H1 (cell line): ENCODE data around the gene BIRC7. TPM values are rescaled to one million over a fixed set of nuclear protein-coding genes. Genes with fewer than 3 reads are reported as not detected.

ENCODE experiments used
- CTCF ChIA-PET: fragments of 300-600 bp; sonication (Branson Sonifier 250); formaldehyde crosslinking; loops from one replicate; lab custom pipeline; 2021; ENCODE audit not compliant: partially characterized antibody; lab: Charles Lee
- POLR2A ChIA-PET: fragments of 300-600 bp; sonication (Branson Sonifier 250); formaldehyde crosslinking; loops from one replicate; lab custom pipeline; 2021; ENCODE audit warnings: inconsistent platforms; ENCODE audit not compliant: partially characterized antibody; lab: Charles Lee
- DNase-seq, 2 experiments: peaks; one replicate each; pipeline versions ENCODE4 v3.0.0 to v3.0.0-alpha.2; 2010 to 2022; ENCODE audit warnings: low spot score in 2 of 2, low read depth in 1 of 2, mixed read lengths in 1 of 2
- FAIRE-seq: peaks from 2 replicates; lab custom pipeline; 2011; peaks lifted over from hg19 to GRCh38; lab: Jason Lieb, UNC
- H2AFZ ChIP-seq: 2 replicates; pipeline ENCODE4 v1.8.1; 2012; ENCODE audit warnings: low read length, inconsistent platforms
- H2AK5ac ChIP-seq: 2 replicates; pipeline ENCODE4 v1.6.1; 2013; ENCODE audit warnings: low read depth, low read length
- H2BK120ac ChIP-seq: replicated peaks from 2 replicates; pipeline ENCODE3; 2013; ENCODE audit warnings: low read depth, low read length, inconsistent platforms
- H2BK12ac ChIP-seq: 2 replicates; pipeline ENCODE4 v1.6.1; 2013; ENCODE audit warnings: low read depth, low read length
- H2BK15ac ChIP-seq: 2 replicates; pipeline ENCODE4 v1.6.1; 2013; ENCODE audit warnings: low read length
- H2BK20ac ChIP-seq: 2 replicates; pipeline ENCODE4 v1.6.1; 2013; ENCODE audit warnings: low read length
- H2BK5ac ChIP-seq: 2 replicates; pipeline ENCODE4 v1.6.1; 2013; ENCODE audit warnings: low read depth, low read length
- H3K14ac ChIP-seq: 2 replicates; pipeline ENCODE4 v1.6.1; 2013; ENCODE audit warnings: inconsistent platforms; ENCODE audit not compliant: insufficient read length
- H3K18ac ChIP-seq: 2 replicates; pipeline ENCODE4 v1.6.1; 2013; ENCODE audit warnings: low read length; ENCODE audit errors: extremely low read depth
- H3K23ac ChIP-seq: 2 replicates; pipeline ENCODE4 v1.6.1; 2013; ENCODE audit warnings: inconsistent platforms; ENCODE audit not compliant: insufficient read length
- H3K23me2 ChIP-seq: 2 replicates; pipeline ENCODE4 v1.6.1; 2013; ENCODE audit warnings: low read depth, low read length
- H3K27ac ChIP-seq: 2 replicates; pipeline ENCODE4 v1.6.1; 2011; ENCODE audit warnings: low read depth, low read length, inconsistent platforms
- H3K27me3 ChIP-seq, 4 experiments: replicated peaks in 1 of 4; 1 replicate in 1 of 4; 2 replicates in 3 of 4; pipeline versions ENCODE4 v1.6.1 to v1.8.1; 2011 to 2013; ENCODE audit warnings: low read length in 3 of 4, mild to moderate bottlenecking in 3 of 4, inconsistent platforms in 2 of 4, mixed read lengths in 2 of 4, moderate library complexity in 1 of 4; ENCODE audit not compliant: control insufficient read depth in 3 of 4, insufficient read depth in 3 of 4; ENCODE audit errors: extremely low read depth in 1 of 4
- H3K36me3 ChIP-seq, 4 experiments: 2 replicates each; pipeline versions ENCODE4 v1.6.1 to v1.8.1; 2011 to 2013; ENCODE audit warnings: mild to moderate bottlenecking in 4 of 4, low read length in 3 of 4, moderate library complexity in 2 of 4, control low read depth in 1 of 4, inconsistent platforms in 1 of 4; ENCODE audit not compliant: insufficient read depth in 4 of 4, control insufficient read depth in 2 of 4
- H3K4ac ChIP-seq: replicated peaks from 2 replicates; pipeline ENCODE3; 2013; ENCODE audit warnings: low read length, low read depth, mixed read lengths, inconsistent platforms; ENCODE audit not compliant: insufficient read length
- H3K4me1 ChIP-seq, 4 experiments: replicated peaks in 1 of 4; 1 replicate in 1 of 4; 2 replicates in 3 of 4; pipeline versions ENCODE4 v1.6.1 to v1.8.1; 2011 to 2013; ENCODE audit warnings: low read length in 3 of 4, inconsistent platforms in 2 of 4, mixed read lengths in 1 of 4; ENCODE audit not compliant: insufficient read depth in 4 of 4, control insufficient read depth in 3 of 4
- H3K4me2 ChIP-seq, 2 experiments: 2 replicates each; pipeline versions ENCODE4 v1.6.1 to v1.8.1; 2011 to 2013; ENCODE audit warnings: low read depth in 2 of 2, low read length in 2 of 2, control low read depth in 1 of 2, inconsistent platforms in 1 of 2, mild to moderate bottlenecking in 1 of 2; ENCODE audit not compliant: insufficient read depth in 1 of 2
- H3K4me3 ChIP-seq, 4 experiments: fragments of 200-600, 300-600 bp in 1 of 4; sonication (generic), shearing (Covaris generic), sonication (Bioruptor Twin) in 1 of 4; 2 replicates each; pipeline versions ENCODE4 v1.5.1 to v1.8.1; 2011 to 2016; ENCODE audit warnings: low read length in 4 of 4, low read depth in 3 of 4, control low read depth in 2 of 4, inconsistent platforms in 2 of 4, mild to moderate bottlenecking in 2 of 4, mixed read lengths in 1 of 4, moderate library complexity in 1 of 4; ENCODE audit not compliant: insufficient read depth in 2 of 4; ENCODE audit errors: extremely low read depth in 1 of 4
- H3K56ac ChIP-seq: replicated peaks from 2 replicates; pipeline ENCODE3; 2013; ENCODE audit warnings: low read depth, mild to moderate bottlenecking, mixed read lengths, low read length, inconsistent platforms; ENCODE audit not compliant: insufficient read length
- H3K79me1 ChIP-seq: 2 replicates; pipeline ENCODE4 v1.6.1; 2013; ENCODE audit warnings: low read depth, low read length, control low read depth
- H3K79me2 ChIP-seq, 2 experiments: 2 replicates each; pipeline versions ENCODE4 v1.6.1 to v1.8.1; 2012 to 2013; ENCODE audit warnings: low read length in 2 of 2, mild to moderate bottlenecking in 2 of 2, inconsistent platforms in 1 of 2; ENCODE audit not compliant: insufficient read depth in 2 of 2, control insufficient read depth in 1 of 2
- H3K9ac ChIP-seq, 4 experiments: replicated peaks in 1 of 4; 1 replicate in 1 of 4; 2 replicates in 3 of 4; pipeline versions ENCODE4 v1.6.1 to v1.8.1; 2011 to 2013; ENCODE audit warnings: low read depth in 3 of 4, low read length in 3 of 4, control low read depth in 2 of 4, mild to moderate bottlenecking in 2 of 4, moderate library complexity in 2 of 4, inconsistent platforms in 1 of 4; ENCODE audit errors: extremely low read depth in 1 of 4
- H3K9me3 ChIP-seq, 2 experiments: 2 replicates each; pipeline versions ENCODE4 v1.6.1 to v1.8.1; 2012 to 2013; ENCODE audit warnings: mild to moderate bottlenecking in 2 of 2, moderate library complexity in 2 of 2, control low read depth in 1 of 2, inconsistent platforms in 1 of 2, low read depth in 1 of 2, low read length in 1 of 2, mixed read lengths in 1 of 2; ENCODE audit not compliant: insufficient read depth in 2 of 2
- H4K20me1 ChIP-seq, 2 experiments: replicated peaks in 1 of 2; 2 replicates each; pipeline versions ENCODE3 to v1.8.1; 2011 to 2013; ENCODE audit warnings: inconsistent platforms in 2 of 2, low read length in 2 of 2, mild to moderate bottlenecking in 1 of 2; ENCODE audit not compliant: insufficient read depth in 2 of 2, control insufficient read depth in 1 of 2
- H4K5ac ChIP-seq: 2 replicates; pipeline ENCODE4 v1.6.1; 2013; ENCODE audit warnings: low read length, low read depth, mixed read lengths, inconsistent platforms; ENCODE audit not compliant: insufficient read length
- H4K8ac ChIP-seq: 2 replicates; pipeline ENCODE4 v1.8.0; 2013; ENCODE audit warnings: mild to moderate bottlenecking, moderate library complexity, low read length, inconsistent platforms; ENCODE audit not compliant: insufficient read depth; ENCODE audit errors: extremely low read depth
- H4K91ac ChIP-seq: replicated peaks from 2 replicates; pipeline ENCODE3; 2013; ENCODE audit warnings: low read length, mixed read lengths, inconsistent platforms; ENCODE audit not compliant: insufficient read length
- CTBP2 ChIP-seq: IDR thresholded peaks from 2 replicates; pipeline ENCODE4 v1.7.0; 2011; ENCODE audit warnings: borderline replicate concordance, mild to moderate bottlenecking, moderate library complexity, mixed read lengths, low read length; ENCODE audit not compliant: insufficient read depth, insufficient read length
- JUN ChIP-seq: IDR thresholded peaks from 2 replicates; pipeline ENCODE4 v1.6.1; 2011; ENCODE audit warnings: low read depth, mild to moderate bottlenecking, improper control_type of control experiment, low read length
- MAFK ChIP-seq: IDR thresholded peaks from 2 replicates; pipeline ENCODE4 v1.6.1; 2012; ENCODE audit warnings: low read depth, mild to moderate bottlenecking, improper control_type of control experiment, low read length
- NANOG ChIP-seq: IDR thresholded peaks from 2 replicates; pipeline ENCODE4 v1.6.1; 2011; ENCODE audit warnings: low read length, low read depth, mild to moderate bottlenecking, inconsistent platforms; ENCODE audit not compliant: insufficient read depth, poor library complexity, severe bottlenecking
- TBP ChIP-seq: IDR thresholded peaks from 2 replicates; pipeline ENCODE4 v1.6.1; 2011; ENCODE audit warnings: low read depth, low read length, improper control_type of control experiment
- TEAD4 ChIP-seq: IDR thresholded peaks from 2 replicates; pipeline ENCODE4 v1.6.1; 2012; ENCODE audit warnings: low read depth, low read length, inconsistent platforms, mixed read lengths
- WGBS, 2 experiments: shearing (Covaris generic) in 1 of 2; methylation state at CpG; one replicate each; pipeline versions ENCODE4 v1.1.6 to v1.1.7; 2013 to 2015; ENCODE audit warnings: low lambda C conversion rate in 2 of 2, mixed read lengths in 2 of 2, inconsistent platforms in 1 of 2, low coverage in 1 of 2, missing lambda C conversion rate in 1 of 2; ENCODE audit not compliant: insufficient replicate concordance in 2 of 2, insufficient coverage in 1 of 2, insufficient read length in 1 of 2; ENCODE audit errors: extremely low coverage in 1 of 2, missing lambda C conversion rate in 1 of 2; 5-methylcytosine and 5-hydroxymethylcytosine counted together
- polyA plus RNA-seq, 7 experiments: library from polyadenylated mRNA; depleted of rRNA in 3 of 7; stranded (reverse) in 5 of 7; unstranded in 2 of 7; fragments of >200 nt in 5 of 7; fragments of 200-250 nt in 2 of 7; gene quantifications; 1 replicate in 5 of 7; 2 replicates in 1 of 7; 4 replicates in 1 of 7; pipeline versions ENCODE4 v1.2.1 to v1.2.3, GENCODE V29; 2011 to 2013; ENCODE audit warnings: missing spikeins in 2 of 7, mixed read lengths in 2 of 7
- total RNA-seq: library from RNA; stranded (reverse); fragmentation: NEBNext Ultra II Directional; extraction: Animal tissue kit (Norgen Biotek cat#: 25700); gene quantifications from 2 replicates; pipeline ENCODE4 v1.2.1, GENCODE V29; 2021
- TF ChIP-seq, protein P1 (sequence below): IDR thresholded peaks from 2 replicates; pipeline ENCODE4 v1.6.1; 2012; ENCODE audit warnings: inconsistent platforms

The BIRC7 gene
- total and polyA plus RNA-seq, 2 of the 8 experiments (the other 6 are each of a cell fraction or from before 2014, with no cell fraction given) = 0.11 to 0.41 TPM

- H3K56ac ChIP-seq = no peak overlapping the region
- no peak overlapping the region for H2AFZ ChIP-seq
- no peaks in the 10 kb centered on the region for H3K27me3 ChIP-seq
- H2BK5ac ChIP-seq = no peak overlapping the region
- H2BK15ac ChIP-seq = no peak overlapping the region
- no peak overlapping the region for H3K4me3 ChIP-seq
- ChIA-PET POLR2A (no interaction called here), CTCF (interaction anchor here (0.7 to 3.7 kb wide), 13 partner anchors 9 to 902 kb away, joined by 3 to 23 read pairs (median 3); partner anchors contain the start of gene YTHDF1)
- peaks cover 17 to 39% of the 10 kb centered on the region in 2 experiments for H3K79me2 ChIP-seq
- TF ChIP-seq CTBP2 = no peak
- TF ChIP-seq TBP = no peak
- no peak for TF ChIP-seq JUN
- no peak for TF ChIP-seq NANOG
- TF ChIP-seq TEAD4 = no peak
- TF ChIP-seq, protein P1, sequence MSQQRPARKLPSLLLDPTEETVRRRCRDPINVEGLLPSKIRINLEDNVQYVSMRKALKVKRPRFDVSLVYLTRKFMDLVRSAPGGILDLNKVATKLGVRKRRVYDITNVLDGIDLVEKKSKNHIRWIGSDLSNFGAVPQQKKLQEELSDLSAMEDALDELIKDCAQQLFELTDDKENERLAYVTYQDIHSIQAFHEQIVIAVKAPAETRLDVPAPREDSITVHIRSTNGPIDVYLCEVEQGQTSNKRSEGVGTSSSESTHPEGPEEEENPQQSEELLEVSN = no peak
- no peak for TF ChIP-seq MAFK
- no peak overlapping the region for H4K91ac ChIP-seq
- no peak overlapping the region for H2BK12ac ChIP-seq
- H4K20me1 ChIP-seq = peaks cover 19 to 39% of the 10 kb centered on the region in 2 experiments
- peaks cover 14% of the 10 kb centered on the region for H3K79me1 ChIP-seq
- peaks cover 2% of the 10 kb centered on the region; the same call in 1 of the 2 replicates for H3K23me2 ChIP-seq
- no peak overlapping the region for H3K9ac ChIP-seq
- H4K5ac ChIP-seq = no peak overlapping the region
- H3K36me3 ChIP-seq = peaks cover 6 to 37% (median 22%) of the 10 kb centered on the region in 4 experiments
- H2BK20ac ChIP-seq = no peak overlapping the region
- H3K18ac ChIP-seq = no peak overlapping the region
- H3K14ac ChIP-seq = no peak overlapping the region
- H3K4ac ChIP-seq = no peak overlapping the region
- no peak overlapping the region for H3K23ac ChIP-seq
- H3K9me3 ChIP-seq = no peaks in the 10 kb centered on the region
- no peak overlapping the region for H3K27ac ChIP-seq
- no peak overlapping the region for H2AK5ac ChIP-seq
- no peak overlapping the region for H4K8ac ChIP-seq
- FAIRE-seq (no peak), DNase-seq (no peak)
- peaks cover 0 to 5% (median 1%) of the 10 kb centered on the region in 4 experiments; a peak in 5 of 7 replicates for H3K4me1 ChIP-seq
- no peak overlapping the region for H2BK120ac ChIP-seq
- H3K4me2 ChIP-seq = no peak overlapping the region
- 93% methylated on average over 30 of the region's 30 CpGs; no CpG with 5 or more reads in 1 of the 2 experiments for WGBS, 2 experiments
These were observed 42.0 kb downstream of the BIRC7 start for GRCh38 chr20:63277466-63278272.
